NCI-H2196 treated with DMSO at 0.1 percent for 48 hours (cell line): ENCODE results near the gene FAM167B.

Experiments used
- DNase-seq: peaks from one replicate; lab custom pipeline; 2025; ENCODE audit not compliant: unreplicated experiment; lab: John Stamatoyannopoulos, UW

Gene FAM167B

DNA sequence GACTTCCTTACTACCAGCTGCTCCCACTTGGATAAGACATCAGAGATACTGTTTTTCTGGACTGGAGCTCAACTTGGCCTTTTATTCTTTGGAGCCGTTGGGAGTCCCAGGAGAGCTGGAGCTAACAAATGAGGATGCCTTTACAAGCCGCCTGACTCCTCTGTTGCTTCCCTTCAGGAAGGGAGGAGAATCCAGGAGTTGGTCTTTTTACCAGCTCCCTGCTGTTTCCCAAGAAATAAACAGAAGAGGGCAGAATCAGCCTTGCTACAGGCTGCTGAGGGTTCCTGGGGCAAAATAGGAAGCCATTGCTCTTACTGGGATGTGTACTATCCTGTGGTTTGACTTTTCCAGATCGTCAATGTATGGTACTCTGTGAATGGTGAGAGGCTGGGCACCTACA is 23.3 kb upstream of the FAM167B start:
- DNase-seq = no peak

DNA sequence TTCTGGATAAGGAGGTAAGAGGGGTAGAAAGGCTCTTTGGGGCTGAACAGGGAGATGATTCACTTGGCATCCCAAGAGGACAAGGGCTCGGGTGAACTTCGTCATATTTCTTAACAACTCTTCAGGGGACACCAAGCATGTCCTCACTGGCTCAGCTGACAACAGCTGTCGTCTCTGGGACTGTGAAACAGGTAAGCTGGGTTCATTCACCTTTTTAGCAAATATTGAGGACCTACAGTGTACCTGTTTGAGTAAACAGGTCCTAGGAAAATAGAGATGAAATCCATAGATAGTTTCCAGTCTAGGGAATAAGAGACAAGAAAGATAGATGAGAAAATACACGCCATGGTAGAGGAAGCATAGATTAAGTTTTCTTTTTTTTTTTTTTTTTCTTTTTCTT is 22.7 kb upstream of the FAM167B start:
- DNase-seq = no peak

DNA sequence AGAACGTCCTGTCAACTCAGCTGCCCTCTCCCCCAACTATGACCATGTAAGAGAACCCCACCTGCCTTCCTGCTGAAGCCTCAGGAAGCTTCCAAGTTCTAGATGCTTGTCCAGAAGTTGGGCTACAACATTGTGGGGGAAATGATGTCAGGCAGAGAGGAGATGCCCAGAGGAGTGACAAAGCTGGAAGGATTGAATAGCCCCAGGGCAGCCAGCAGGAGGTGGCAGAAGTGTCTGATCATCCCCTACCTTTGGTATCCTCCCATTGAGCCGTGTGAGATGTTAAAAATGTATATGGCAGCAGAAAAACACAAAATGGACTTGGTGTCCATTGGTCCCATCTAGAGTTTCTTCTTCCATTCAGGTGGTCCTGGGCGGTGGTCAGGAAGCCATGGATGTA is 18.3 kb upstream of the FAM167B start:
- no peak for DNase-seq

DNA sequence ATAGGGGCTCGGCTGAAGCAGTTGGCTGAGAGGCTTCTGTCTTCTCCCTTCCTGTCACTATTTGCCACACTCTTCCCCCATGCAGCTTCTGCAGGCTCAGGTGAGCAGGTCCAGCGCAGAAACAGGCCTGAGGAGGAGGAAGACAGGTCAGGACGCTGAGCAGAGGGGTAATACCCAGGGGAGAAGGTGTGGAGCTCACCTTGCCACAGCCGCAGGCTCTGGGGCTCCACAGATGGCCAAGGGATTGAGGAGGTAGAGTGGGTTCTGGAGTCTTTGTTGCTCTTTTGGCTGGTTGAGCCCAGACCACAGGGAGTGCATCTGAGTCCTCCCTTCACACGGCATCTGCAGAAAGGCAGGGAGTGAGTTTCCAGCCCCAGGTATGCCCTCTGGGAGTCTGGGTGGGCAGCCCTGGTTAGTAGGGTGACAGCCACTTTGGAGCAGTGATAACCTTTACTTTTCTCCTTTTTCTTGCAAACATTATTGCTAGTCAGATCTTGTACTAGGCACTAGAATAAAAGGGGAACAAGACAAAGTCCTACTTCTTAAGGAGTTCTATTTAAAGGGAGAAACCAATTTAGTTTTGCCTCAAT is 15.1 kb upstream of the FAM167B start:
- DNase-seq = no peak

DNA sequence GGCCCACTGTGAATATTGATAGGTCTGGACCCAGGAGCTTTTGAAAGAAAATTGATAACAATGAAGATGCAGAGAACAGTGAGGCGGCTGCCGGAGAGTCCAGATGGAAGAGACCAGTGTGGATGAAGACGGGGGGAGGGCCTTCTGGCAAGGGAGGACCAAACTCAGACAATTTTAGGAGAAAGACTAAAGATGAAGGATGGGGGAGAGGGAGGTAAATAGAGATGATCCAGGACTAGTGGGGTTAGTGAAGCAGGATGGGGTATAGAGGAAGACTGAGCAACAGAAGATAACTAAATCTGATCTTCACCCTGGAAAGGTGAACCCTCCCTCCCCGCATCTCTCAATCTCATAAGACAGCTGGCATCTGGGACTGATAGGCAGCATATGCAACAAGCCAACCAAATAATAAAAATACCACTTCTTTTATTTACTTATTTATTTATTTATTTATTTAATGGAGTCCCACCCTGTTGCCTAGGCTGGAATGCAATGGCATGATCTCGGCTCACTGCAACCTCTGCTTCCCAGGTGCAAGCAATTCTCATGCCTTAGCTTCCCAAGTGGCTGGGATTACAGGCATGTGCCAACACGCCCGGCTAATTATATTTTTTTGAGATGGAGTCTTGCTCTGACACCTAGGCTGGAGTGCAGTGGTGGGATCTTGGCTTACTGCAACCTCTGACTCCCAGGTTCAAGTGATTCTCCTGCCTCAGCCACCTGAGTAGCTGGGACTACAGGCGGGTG is 14.3 kb upstream of the FAM167B start:
- no peak for DNase-seq

DNA sequence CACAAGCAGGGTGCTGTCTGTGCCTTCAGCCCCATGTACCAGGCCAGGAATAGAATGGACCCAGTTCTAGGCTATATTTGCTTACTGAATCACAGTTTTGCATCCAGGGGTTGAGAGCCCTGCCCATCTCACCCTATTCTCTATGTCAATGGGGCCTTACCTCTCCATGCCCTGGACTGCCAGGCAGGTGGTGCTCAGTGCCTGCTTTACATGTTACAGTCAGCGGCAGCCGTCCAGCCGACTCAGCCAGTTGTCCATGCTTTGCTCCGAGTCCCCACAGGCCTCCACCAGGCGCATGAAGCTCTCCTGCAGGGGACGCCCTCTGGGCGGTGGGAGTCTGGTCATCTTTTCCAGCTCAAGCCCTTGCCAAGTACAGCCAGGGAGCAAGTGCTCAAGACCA is 12.2 kb upstream of the FAM167B start:
- DNase-seq = no peak

DNA sequence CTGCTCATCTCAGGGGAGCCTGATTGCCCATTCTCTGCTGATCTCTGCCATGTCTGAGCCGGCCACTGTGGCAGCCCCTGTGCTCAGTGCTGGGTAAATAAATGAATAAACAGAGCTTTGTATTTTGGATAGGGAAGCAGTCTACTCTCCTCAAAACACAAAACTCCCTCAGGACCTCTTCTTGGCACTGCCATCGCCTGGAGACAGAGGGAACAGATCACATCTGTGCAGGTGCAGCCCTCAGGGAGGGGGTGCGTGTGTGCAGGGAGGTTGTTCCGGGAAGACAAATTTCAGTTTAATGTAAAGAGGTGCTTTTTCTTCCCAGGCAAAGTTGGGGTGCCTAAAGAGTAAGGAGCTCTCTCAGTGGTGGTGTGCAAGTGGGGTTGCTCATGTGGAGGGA is 7.7 kb upstream of the FAM167B start:
- peak; percentile 27 for DNase-seq

DNA sequence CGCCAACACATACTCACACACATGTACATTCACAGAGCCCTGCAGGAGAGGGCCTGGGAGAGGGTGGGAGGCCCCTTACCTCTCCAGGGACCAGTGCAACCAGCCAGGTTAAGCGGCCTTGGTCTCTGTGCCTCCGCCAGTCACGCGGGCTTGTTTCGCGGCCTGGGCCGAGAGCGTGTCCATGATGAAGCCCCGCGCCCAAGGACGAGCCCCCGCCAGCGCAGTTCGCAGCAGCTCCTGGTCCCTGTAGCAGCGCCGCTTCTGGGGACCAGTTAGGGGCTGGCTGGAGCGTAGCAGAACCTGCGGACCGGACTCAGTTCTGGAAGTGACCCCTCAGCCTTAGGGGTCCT is 7.3 kb upstream of the FAM167B start:
- DNase-seq = no peak

DNA sequence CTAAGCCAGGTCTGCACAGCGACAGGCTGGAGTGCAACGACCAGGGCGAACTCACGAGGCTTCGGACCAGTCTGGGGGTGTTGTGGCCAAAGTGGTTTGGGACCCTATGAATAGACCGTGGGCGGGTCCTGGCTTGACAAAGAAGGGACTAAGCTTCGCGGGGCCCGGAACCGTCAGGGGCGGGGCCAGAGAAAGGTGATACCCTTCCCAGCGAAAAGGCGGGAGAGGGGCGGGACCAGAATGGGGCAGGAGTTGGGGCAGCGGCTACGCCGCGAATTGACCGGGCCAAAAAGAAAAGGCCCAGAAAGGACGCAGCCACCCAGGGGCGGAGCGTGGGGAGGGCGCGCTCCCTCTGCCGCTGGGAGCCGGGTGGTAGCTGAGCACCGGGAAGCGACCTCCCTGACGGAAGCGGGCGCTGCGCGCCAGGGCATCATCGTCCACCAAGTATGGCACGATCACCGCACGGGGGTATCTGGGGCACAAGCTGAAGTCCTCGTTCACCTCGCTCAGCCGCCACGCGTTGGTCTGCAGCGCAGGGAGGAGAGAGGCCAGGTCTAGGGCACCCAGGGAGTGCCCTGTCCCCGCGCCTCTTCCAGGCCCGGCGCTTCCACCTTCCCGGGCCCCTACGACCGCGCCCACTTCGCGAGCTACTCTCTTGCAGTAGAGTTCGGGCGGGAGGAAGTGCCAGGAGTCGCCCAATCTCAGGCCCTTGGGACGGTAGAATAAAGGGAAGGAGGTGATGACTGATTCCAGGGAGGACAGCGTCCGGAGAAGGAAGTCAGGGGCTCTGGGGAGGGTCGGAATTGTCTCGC is 6.7 kb upstream of the FAM167B start:
- DNase-seq = peak; percentile 89

DNA sequence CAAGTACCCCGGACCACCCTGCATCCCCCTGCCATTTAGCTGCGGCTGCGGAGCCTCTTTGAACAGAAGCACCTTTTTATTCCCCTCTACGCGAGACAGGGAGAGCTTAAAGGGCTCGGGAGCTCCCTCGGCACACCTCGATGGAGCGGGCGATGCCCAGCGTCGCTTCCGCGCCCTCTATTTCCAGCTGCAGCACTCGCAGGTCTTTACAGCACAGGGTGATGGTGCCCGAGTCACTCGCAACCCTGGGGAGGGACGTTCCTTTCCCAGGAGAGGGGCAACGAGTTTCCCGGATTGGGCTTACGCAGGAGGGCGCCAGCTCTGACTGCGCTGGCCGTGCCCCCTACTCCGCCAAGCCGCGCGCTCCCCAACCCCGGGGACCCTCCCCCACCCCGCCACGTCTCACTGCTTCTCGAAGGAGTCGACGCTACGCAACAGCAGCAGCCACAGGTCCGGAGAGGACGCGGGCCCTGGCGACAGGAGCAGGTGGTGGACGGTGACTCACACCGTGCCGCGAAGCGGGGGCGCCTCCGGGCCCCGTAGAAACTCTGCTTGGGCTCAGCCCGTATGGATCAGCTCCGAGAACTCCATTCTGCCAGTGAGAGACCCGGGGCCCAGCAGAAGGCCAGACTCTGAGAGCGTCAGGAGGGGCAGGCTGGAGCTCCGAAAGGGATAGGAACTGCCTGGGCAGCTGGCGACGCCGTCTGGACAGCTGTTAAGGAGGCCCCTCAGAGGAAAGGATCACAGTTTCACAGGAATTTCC is 5.8 kb upstream of the FAM167B start:
- DNase-seq = peak; percentile 20

DNA sequence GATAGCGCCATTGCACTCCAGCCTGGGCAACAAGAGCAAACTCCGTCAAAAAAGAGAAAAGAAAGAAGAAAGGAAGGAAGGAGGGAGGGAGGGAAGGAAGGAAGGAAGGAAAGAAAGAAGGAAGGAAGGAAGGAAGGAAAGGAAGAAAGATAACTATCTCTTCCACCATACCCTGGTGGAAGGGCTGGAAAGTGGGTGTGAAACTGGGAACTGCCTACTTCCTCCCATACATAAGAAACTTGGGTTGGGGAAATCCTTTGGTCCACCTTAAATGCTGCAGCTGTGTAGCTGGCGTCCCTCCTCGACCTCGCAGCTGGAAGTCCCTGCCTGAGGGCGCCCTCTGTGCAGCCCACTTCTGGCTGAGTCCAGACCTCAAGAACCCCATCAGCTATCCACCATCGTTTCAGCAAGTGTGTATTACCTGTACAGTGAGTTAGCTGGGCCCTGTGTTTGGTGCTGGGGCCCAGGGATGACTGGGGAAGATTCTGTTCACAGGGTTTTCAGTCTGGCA is 4.6 kb upstream of the FAM167B start:
- no peak for DNase-seq

DNA sequence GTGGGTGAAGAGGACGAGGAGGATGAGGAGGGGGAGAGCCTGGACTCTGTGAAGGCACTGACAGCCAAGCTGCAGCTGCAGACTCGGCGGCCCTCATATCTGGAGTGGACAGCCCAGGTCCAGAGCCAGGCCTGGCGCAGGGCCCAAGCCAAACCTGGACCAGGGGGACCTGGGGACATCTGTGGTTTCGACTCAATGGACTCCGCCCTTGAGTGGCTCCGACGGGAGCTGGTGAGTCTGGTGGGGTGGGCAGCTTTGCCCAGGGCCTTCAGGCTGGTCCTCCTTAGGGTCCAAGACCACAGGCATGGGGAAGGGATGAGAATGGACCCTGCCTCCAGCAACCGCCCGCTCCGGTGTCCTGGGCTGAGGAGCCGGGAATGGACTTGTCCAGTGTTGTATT is 430 bp downstream of the FAM167B start:
- no peak for DNase-seq

DNA sequence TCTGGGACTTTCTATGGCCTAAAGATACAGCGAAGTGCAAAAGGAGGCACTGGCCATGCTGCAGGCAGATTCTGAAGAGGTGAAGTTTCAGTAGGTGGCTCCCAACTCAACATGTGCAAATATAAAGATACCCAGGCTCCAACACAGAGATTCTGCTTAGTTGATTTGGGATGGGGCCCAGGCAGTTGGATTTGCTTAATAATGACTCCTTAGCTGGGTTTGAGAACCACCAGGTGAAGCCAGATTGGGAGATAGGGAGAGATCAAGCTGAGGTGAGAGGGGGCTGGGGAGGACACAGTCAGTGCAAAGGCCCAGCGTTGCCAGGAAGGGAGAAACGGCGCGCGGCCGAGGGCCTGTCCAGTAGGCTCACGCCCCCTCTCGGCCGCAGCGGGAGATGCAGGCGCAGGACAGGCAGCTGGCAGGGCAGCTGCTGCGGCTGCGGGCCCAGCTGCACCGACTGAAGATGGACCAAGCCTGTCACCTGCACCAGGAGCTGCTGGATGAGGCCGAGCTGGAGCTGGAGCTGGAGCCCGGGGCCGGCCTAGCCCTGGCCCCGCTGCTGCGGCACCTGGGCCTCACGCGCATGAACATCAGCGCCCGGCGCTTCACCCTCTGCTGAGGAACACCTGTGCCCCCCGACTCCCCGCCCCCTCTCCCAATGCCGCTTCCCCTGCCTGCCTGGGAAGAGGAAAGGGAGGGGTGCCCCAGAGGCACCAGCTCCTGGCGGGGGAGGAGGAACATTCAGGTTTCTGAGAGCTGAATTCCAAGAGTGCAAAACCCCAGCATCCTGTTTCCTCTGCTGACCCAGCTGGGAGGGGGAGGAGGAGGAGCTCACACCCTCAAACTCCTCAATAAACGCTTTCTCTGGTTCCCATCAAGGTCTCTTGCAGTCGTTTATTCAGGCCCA is 1.2 kb downstream of the FAM167B start:
- DNase-seq = peak; percentile 90

DNA sequence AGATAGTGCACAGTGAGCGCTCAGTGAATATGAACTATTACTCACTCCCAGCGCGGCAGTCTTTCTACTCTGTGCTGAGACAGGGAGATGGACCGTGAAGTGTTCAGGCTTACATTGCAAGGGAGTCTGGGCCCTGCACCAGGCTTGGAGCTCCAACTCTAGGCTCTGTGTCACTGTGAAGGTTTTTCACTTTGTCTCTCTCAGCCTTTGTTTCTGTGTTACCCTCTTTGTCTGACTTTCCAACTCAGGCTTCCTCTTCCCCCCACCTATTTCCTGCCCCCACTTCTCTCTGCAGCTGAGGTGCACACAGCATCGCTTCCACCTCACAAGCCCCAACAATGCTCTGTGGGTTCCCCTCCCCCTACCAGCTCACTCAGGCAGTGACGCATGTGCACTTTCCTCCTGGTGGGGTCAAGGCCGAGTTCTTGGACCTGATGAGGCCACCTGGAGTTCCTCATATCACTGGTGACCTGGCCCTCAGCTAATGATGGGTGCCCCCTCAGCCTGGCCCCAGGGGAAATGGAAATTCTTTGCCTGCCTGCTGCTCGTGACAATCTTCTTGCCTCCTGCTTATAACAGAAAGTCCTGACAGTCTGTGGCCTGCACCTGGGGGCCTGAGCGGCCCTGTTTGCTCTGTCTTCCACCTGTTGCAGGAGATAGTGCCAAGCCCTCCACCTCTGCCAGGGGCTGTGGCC is 3.0 kb downstream of the FAM167B start:
- no peak for DNase-seq

DNA sequence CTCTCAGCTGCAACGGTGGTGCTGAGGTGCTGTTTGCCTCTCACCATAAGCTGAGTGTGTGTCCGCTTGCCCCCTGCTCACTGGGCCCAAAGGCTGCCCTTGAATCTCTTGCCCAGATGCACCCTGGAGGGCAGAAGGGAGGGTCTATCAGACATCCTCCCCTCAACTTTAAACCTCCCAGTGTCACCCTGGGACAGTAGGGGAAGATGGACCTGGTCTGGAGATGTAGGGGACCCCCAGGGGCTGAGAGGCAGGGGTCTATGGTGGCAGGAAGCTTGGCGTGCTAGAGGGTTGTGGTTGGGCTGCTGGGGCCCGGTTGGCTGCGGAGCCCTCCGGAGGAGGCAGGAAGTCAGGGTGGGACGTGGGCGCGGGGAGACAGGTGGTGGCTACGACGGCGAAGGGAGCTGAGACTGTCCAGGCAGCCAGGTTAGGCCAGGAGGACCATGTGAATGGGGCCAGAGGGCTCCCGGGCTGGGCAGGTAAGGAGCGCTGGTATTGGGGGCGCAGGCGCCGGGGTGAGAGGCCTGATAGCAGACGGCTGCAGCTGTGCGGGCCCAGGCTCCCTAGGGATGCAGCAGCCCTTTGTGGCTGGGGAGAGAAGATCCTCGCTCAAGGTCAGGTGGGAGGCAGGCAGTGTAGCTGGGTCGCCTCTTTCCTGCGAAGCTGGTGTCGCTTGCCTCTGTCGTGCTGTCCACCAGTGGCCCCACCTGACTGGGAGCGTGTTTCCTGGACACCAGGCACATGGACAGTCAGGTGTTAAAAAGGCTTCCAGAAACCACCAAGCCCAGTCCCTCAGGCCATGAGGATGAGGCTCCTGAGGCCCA is 4.1 kb downstream of the FAM167B start, which contains the start of gene LCK:
Gene LCK, plus strand, starts transcription at position 373 of the 824 bp plus-strand sequence. CDS start 23,065 bp downstream, outside the sequence.
- no peak for DNase-seq

DNA sequence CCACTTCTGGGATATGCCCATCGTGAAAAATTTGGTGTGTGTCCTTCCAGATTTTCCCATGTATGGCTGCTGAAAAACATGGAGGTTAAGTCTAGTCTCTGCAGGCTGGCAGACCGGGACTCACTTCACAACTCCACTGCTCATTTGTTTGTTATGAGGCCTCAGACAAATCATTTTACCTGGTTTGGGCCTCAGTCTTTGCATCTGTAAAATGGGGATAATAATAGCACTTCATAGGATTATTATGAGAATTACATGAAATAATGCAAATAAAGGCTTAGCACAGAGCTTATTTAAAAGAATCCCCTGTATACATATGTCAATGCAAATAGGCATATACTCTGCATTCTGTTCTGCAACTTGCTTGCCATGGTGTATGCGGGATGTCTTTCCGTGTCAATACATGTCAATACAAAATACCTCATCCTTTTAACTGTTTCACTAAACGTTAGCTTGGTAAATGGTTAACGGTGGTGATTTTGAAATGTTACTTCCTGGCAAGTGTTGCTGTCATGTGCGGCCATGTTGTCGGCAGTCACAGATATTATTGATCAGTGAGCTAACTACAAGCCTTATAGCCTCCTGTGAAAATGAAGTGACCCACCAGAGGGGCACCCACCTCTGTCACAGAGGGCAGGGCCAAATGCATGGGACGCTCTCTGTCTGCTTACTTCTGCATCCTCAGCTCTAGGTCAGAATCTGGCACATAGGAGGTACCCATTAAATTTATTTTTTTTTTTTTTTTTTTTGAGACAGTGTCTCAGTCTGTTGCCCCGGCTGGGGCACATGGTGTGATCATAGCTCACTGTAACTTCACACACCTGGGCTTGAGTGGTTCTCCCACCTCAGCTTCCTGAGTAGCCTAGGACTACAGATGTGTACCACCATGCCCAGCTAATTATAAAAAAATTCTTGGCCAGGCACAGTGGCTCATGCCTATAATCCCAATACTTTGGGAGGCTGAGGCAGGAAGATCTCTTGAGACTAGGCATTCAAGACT is 8.3 kb downstream of the FAM167B start:
- DNase-seq = no peak

DNA sequence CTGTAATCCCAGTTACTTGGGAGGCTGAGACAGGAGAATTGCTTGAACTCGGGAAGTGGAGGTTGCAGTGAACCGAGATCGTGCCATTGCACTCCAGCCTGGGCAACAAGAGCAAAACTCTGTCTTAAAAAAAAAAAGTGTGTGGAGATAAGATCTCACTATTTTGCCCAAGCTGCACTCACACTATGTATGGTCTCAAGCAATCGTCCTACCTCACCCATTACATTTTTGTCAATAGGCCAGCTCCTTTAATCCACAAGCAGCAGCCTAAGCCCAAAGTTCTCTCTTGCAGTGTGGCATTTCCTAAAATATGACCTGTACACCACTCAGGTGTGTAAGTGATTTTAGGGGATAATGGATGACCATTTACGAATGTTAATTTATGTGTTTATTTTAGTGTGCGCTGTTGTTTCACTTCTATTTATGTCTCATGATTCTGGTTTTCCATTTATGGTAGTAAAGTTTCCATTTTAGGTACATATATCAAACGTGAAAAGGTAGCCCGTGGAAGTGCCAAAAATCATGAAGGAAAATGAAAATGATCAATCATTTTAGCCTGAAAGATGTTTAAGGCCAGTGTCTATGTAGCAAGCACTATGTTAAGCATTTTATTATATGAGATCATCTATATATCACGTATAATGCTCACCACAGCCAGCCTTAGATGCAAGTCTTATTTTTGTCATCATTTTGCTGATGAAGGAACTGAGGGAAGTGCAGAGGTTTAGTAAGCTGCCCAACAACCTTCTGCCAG is 9.6 kb downstream of the FAM167B start:
- no peak for DNase-seq
